GM12801 (cell line): ENCODE measurements around the gene REV1.

Experiments
- TF ChIP-seq, protein P1 (sequence below): IDR thresholded peaks from one replicate; pipeline ENCODE4 v1.5.1; 2011; ENCODE audit warnings: control low read depth; ENCODE audit not compliant: insufficient read length; ENCODE audit errors: extremely low read depth

Gene REV1

DNA sequence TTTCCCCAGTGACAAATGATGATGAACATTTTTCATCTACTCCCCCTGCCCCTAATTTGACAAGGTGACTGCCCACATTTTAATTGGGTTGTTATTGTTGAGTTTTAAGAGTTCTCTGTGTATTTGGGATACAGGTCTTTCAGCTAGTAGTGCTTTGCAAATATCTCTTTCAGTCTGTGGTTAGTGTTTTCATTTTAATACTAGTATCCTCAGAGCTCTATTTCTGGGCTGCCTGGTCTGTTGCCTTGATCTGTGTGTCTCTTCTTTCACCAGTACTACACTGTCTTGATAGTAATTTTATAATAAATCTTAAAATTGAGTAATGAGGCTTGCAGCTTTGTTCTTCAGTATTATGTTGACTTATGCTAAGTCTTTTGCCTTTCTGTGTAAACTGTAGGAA is 133.0 kb downstream of the REV1 start:
- TF ChIP-seq, protein P1, sequence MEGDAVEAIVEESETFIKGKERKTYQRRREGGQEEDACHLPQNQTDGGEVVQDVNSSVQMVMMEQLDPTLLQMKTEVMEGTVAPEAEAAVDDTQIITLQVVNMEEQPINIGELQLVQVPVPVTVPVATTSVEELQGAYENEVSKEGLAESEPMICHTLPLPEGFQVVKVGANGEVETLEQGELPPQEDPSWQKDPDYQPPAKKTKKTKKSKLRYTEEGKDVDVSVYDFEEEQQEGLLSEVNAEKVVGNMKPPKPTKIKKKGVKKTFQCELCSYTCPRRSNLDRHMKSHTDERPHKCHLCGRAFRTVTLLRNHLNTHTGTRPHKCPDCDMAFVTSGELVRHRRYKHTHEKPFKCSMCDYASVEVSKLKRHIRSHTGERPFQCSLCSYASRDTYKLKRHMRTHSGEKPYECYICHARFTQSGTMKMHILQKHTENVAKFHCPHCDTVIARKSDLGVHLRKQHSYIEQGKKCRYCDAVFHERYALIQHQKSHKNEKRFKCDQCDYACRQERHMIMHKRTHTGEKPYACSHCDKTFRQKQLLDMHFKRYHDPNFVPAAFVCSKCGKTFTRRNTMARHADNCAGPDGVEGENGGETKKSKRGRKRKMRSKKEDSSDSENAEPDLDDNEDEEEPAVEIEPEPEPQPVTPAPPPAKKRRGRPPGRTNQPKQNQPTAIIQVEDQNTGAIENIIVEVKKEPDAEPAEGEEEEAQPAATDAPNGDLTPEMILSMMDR: no peak

DNA sequence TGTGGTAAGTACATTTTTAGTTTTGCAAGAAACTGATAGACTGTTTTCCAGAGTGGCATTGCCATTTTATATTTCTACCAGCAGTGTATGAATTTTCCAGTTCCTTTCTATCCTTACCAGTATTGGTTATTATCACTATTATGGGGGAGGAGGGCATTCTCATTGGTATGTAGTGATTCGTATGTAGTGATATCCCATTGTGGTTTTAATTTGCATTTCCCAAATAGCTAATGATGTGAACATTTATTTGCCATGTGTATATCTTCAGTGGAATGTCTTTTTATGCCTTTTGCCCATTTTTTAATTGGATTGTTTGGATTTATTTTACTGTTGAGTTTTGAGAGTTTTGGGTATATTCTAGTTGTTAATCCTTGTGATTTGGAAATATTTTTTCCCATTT is 135.7 kb downstream of the REV1 start:
- TF ChIP-seq, protein P1: no peak
